Right lobe of liver (tissue), 6 donors: ENCODE data around the gene POFUT2. TPM values are rescaled to one million over a fixed set of nuclear protein-coding genes. Genes with fewer than 3 reads are reported as not detected.

Source experiments
- ATAC-seq, 4 donors: fragments of 200-7000 bp; cut with Tn5 transposase; one replicate each; pipeline ENCODE4 v1.9.1; 2020; ENCODE audit warnings: mild to moderate bottlenecking in 4 of 4, moderate library complexity in 4 of 4
- DNase-seq, 3 donors: peaks; one replicate each; pipeline ENCODE4 v3.0.0-alpha.2; 2020
- H3K27ac ChIP-seq, 3 donors: fragments of 200-600 bp; one replicate each; pipeline ENCODE4 v1.8.0; 2022
- H3K27me3 ChIP-seq, 2 donors: fragments of 200-600 bp; one replicate each; pipeline ENCODE4 v1.8.0; 2022
- H3K36me3 ChIP-seq, 4 donors: fragments of 200-600 bp; sonication (generic) in 1 of 4; one replicate each; pipeline versions ENCODE4 v1.5.1 to v1.8.0; 2017 to 2022; ENCODE audit warnings: control low read depth in 1 of 4
- H3K4me1 ChIP-seq, 4 donors: fragments of 200-600 bp; sonication (generic) in 1 of 4; one replicate each; pipeline versions ENCODE4 v1.5.1 to v1.8.0; 2017 to 2022; ENCODE audit warnings: control low read depth in 1 of 4
- H3K4me3 ChIP-seq, 3 donors: fragments of 200-600 bp; one replicate each; pipeline ENCODE4 v1.8.0; 2022
- H3K9me3 ChIP-seq, 4 donors: fragments of 200-600 bp; sonication (generic) in 1 of 4; one replicate each; pipeline versions ENCODE4 v1.5.1 to v1.8.0; 2017 to 2022; ENCODE audit warnings: control low read depth in 1 of 4
- POLR2A ChIP-seq: fragments of 450-650 bp; IDR thresholded peaks from one replicate; pipeline ENCODE4 v1.6.1; 2017; ENCODE audit warnings: antibody characterized with exemption, mild to moderate bottlenecking
- WGBS: methylation state at CpG from one replicate; pipeline ENCODE4 v1.1.6; 2018; ENCODE audit warnings: low coverage, low lambda C conversion rate; ENCODE audit not compliant: insufficient coverage; ENCODE audit errors: missing lambda C conversion rate; 5-methylcytosine and 5-hydroxymethylcytosine counted together
- intact Hi-C, 2 donors: fragments of 100-400 bp; cut with DNase I; formaldehyde crosslinking; loops; one replicate each; pipeline versions ENCODE4 v1.11.2 to v1.14.1; 2022
- total RNA-seq, 6 experiments: library from RNA; depleted of rRNA in 2 of 6; stranded (reverse); fragments of >200 nt in 2 of 6; fragmentation: NEBNext Ultra II Directional in 3 of 6; extraction: Animal tissue kit (Norgen Biotek cat#: 25700) in 3 of 6; gene quantifications; one replicate each; pipeline versions ENCODE4 v1.1.0 to v1.2.4, GENCODE V29; 2016 to 2023
- TF ChIP-seq, protein P1 (sequence below), 4 donors: fragments of 200-600 bp in 3 of 4; fragments of 450-650 bp in 1 of 4; IDR thresholded peaks; one replicate each; pipeline versions ENCODE4 v1.5.1 to v1.8.0; 2016 to 2022; ENCODE audit warnings: antibody characterized with exemption in 4 of 4, mild to moderate bottlenecking in 2 of 4
- donor health status: DM: no; HTN: yes; CAD: no.
- donor health status: DM: no; HTN: no; CAD: no.
- donor health status: DM: no; HTN: no; CAD: no.
- donor health status: DM: no; HTN: yes; CAD: no.
- donor health status: DM: no; HTN: yes; CAD: no.

Gene POFUT2
- total RNA-seq, 6 experiments from 2014 or later, result 10.5 to 22.0 (median 13.7) TPM

DNA sequence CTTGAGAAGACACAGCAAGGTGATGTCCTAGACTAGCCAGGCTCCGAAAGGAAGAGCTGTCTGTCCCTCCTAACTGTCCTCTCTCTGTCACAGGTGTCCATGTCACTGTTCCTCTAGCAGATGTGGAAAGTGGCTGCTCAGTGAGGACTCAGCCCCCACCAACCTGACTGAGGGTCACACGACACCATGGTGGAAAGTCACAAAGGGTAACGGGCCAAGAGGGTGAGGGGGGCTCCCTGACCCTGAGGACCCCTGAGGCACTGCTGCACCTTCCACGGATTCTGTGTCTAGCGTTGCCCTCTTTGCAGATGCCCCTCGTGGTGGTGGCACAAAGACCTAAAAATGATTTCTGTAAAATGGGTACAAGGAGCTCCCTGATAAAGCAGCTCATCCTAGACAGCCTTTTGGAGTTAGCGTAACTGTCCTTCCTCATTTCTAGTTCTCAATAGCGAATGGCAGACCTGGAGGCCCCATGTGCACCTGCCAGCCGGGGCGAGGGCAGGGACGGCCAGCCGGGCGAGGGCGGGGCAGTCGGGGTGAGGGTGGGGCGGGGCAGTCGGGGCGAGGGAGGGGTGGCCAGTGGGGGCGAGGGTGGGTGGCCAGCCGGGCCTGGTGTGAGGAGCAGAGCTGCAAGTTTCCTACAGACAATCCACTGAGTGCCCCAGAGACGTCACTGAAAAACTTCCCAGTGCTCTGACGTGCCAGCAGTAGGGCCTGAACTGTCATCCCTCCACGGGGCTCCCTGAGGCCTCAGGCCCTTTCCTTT, 23.4 kb downstream of the POFUT2 start:
- intact Hi-C loops, result loop anchor here in 1 of 2 donors (10.0 kb wide), 1 partner anchor 120 kb away; no protein-coding TSS in a partner anchor
- peak in 2 of 3 donors; percentile 34 for DNase-seq
- Histone ChIP-seq H3K9me3 (no peaks in the 10 kb centered on the region), H3K36me3 (peaks cover 0 to 34% (median 8%) of the 10 kb centered on the region in 4 donors), H3K4me3 (no peak overlapping the region), H3K4me1 (peaks cover 0 to 12% (median 0%) of the 10 kb centered on the region in 4 donors), H3K27me3 (no peaks in the 10 kb centered on the region), H3K27ac (no peak overlapping the region)
- TF ChIP-seq POLR2A, result no peak
- TF ChIP-seq, protein P1, sequence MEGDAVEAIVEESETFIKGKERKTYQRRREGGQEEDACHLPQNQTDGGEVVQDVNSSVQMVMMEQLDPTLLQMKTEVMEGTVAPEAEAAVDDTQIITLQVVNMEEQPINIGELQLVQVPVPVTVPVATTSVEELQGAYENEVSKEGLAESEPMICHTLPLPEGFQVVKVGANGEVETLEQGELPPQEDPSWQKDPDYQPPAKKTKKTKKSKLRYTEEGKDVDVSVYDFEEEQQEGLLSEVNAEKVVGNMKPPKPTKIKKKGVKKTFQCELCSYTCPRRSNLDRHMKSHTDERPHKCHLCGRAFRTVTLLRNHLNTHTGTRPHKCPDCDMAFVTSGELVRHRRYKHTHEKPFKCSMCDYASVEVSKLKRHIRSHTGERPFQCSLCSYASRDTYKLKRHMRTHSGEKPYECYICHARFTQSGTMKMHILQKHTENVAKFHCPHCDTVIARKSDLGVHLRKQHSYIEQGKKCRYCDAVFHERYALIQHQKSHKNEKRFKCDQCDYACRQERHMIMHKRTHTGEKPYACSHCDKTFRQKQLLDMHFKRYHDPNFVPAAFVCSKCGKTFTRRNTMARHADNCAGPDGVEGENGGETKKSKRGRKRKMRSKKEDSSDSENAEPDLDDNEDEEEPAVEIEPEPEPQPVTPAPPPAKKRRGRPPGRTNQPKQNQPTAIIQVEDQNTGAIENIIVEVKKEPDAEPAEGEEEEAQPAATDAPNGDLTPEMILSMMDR (IDR thresholded peaks at IDR 0.05), result no peak
- ATAC-seq, result no peak
- WGBS, result 88% methylated on average over 4 of the region's 23 CpGs

DNA sequence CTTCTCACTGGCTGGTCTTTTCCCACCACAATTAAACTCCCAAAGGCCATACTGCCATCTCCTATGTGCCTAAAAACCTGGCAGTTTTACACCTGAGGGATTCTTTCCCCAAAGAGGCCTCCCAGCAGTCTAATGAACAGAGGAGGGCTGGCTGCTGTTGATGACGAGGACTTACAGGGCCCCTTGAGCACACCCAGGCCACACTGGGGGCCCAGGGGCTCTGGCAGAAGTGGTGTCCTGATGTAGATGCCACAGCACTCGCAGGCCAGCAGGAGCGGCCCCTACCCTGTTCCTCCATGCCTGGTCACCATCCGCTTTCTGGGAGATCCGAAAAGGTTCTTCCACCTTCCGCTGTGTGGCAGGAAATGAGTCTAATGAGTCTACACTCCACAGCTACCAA, 24.2 kb downstream of the POFUT2 start:
- DNase-seq, result peak in 1 of 3 donors; percentile 28
- H3K27me3 ChIP-seq, result no peaks in the 10 kb centered on the region
- H3K36me3 ChIP-seq, result peaks cover 0 to 34% (median 8%) of the 10 kb centered on the region in 4 donors
- H3K4me1 ChIP-seq, result peaks cover 0 to 12% (median 0%) of the 10 kb centered on the region in 4 donors
- no peak for ATAC-seq
- H3K27ac ChIP-seq, result no peak overlapping the region
- H3K4me3 ChIP-seq, result no peak overlapping the region
- 94% methylated on average over 3 of the region's 6 CpGs for WGBS
- intact Hi-C loops, result loop anchor here in 1 of 2 donors (10.0 kb wide), 1 partner anchor 119 kb away; no protein-coding TSS in a partner anchor
- TF ChIP-seq, protein P1 (IDR thresholded peaks at IDR 0.05), result no peak
- TF ChIP-seq POLR2A, result no peak
- H3K9me3 ChIP-seq, result no peaks in the 10 kb centered on the region

DNA sequence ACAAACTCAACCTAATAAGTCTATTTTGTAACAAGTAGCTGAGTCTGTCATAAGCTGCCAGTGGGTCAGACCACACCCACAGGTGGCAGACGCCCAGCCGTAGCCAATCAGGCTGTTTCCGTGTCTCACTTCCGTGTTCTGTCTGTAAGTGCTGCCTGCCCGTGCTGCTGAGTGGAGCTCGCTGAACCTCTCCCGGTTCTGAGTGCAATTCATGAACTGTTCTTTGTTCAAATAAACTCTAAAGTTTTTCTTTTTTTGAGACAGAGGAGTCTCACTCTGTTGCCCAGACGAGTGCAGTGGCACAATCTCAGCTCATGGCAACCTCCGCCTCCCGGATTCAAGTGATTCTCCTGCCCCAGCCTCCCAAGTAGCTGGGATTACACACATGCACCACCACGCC, 25.1 kb downstream of the POFUT2 start:
- DNase-seq (peak; percentile 83 to 87 (median 83)), ATAC-seq (peak; percentile 88 to 95 (median 92))
- no peaks in the 10 kb centered on the region for H3K27me3 ChIP-seq
- WGBS, result 52% methylated on average over 10 of the region's 11 CpGs
- H3K27ac ChIP-seq, result peak overlapping the region in 2 of 3 donors; percentile 58 to 70
- intact Hi-C loops, result loop anchor here in 1 of 2 donors (10.0 kb wide), 1 partner anchor 118 kb away; no protein-coding TSS in a partner anchor
- H3K4me3 ChIP-seq, result peak overlapping the region in 1 of 3 donors; percentile 6
- TF ChIP-seq, protein P1 (IDR thresholded peaks at IDR 0.05), result no peak
- peak; percentile 36 for TF ChIP-seq POLR2A
- peaks cover 0 to 32% (median 8%) of the 10 kb centered on the region in 4 donors for H3K36me3 ChIP-seq
- H3K9me3 ChIP-seq, result no peaks in the 10 kb centered on the region
- peaks cover 0 to 12% (median 0%) of the 10 kb centered on the region in 4 donors for H3K4me1 ChIP-seq

DNA sequence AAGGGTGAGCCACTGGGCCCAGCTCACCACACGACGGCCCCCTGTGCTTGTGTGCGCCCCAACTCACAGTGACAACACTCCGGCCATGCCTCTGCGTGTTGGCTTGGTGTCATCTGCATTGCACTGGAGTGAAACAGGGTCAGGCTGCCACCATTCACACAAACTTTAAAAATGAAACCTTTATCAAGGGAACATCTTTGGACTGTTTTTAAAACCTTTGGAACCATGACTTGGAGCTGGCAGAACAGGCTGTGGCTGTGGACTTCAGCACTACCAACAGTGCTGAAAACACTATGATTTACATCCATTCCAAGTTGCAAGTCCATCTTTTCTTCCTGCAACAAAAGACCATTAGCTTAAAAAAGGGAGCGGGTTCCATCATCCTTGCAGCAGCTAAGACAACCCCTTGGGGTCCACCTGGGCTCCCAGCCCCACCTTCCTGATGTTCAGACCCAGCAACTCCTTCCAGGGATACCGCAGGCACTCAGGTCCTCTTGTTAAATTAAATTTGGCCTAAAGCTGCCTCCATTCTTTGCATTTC, 25.6 kb downstream of the POFUT2 start:
- ATAC-seq (peak; percentile 44 to 72 (median 57)), DNase-seq (peak in 1 of 3 donors; percentile 66)
- intact Hi-C loops, result loop anchor here in 1 of 2 donors (10.0 kb wide), 1 partner anchor 117 kb away; no protein-coding TSS in a partner anchor
- no peaks in the 10 kb centered on the region for H3K9me3 ChIP-seq
- peak overlapping the region in 2 of 3 donors; percentile 58 to 70 for H3K27ac ChIP-seq
- peaks cover 0 to 12% (median 0%) of the 10 kb centered on the region in 4 donors for H3K4me1 ChIP-seq
- H3K36me3 ChIP-seq, result peaks cover 0 to 28% (median 7%) of the 10 kb centered on the region in 4 donors
- H3K27me3 ChIP-seq, result no peaks in the 10 kb centered on the region
- TF ChIP-seq POLR2A, result no peak
- TF ChIP-seq, protein P1 (IDR thresholded peaks at IDR 0.05), result no peak
- H3K4me3 ChIP-seq, result peak overlapping the region in 1 of 3 donors; percentile 2
- 61% methylated on average over 6 of the region's 7 CpGs for WGBS
